HG02623 (cell line): ENCODE measurements around the gene TRIM45.
"Not testable (repeated sequence)": the region's sequence is repeated elsewhere in the genome, so short reads cannot be mapped to it uniquely, and the experiment has no call there.

Experiments used
- ATAC-seq: cut with Tn5 transposase; IDR thresholded peaks from one replicate; pipeline ENCODE4 v1.9.1; 2021; ENCODE audit warnings: moderate library complexity; ENCODE audit not compliant: unreplicated experiment

TRIM45 gene

GRCh38 chr1:117135329-117135728 is 13.8 kb upstream of the TRIM45 start:
- no peak for ATAC-seq

- ATAC-seq: no peak
These were observed 9.0 kb upstream of the TRIM45 start for GRCh38 chr1:117130526-117130925.

- ATAC-seq: no peak
These were observed 7.0 kb upstream of the TRIM45 start for GRCh38 chr1:117128323-117129079.

- no peak for ATAC-seq
These were observed 6.2 kb upstream of the TRIM45 start for GRCh38 chr1:117127795-117128194.

GRCh38 chr1:117124661-117125060 is 3.1 kb upstream of the TRIM45 start:
- ATAC-seq: no peak

GRCh38 chr1:117123274-117123673 is 1.7 kb upstream of the TRIM45 start:
- ATAC-seq: no peak

- no peak for ATAC-seq
These were observed 929 bp upstream of the TRIM45 start for GRCh38 chr1:117122330-117123025.

- peak; percentile 2 for ATAC-seq
These were observed 568 bp downstream of the TRIM45 start for GRCh38 chr1:117120774-117121588.

GRCh38 chr1:117119144-117119543 is 2.4 kb downstream of the TRIM45 start:
- not testable (repeated sequence) for ATAC-seq

- no peak for ATAC-seq
These were observed 3.4 kb downstream of the TRIM45 start for GRCh38 chr1:117118137-117118536.

- no peak for ATAC-seq
These were observed 3.9 kb downstream of the TRIM45 start for GRCh38 chr1:117117697-117118096.

GRCh38 chr1:117116784-117117130 is 4.8 kb downstream of the TRIM45 start:
- ATAC-seq: no peak

- ATAC-seq: no peak
These were observed 5.3 kb downstream of the TRIM45 start for GRCh38 chr1:117116090-117116783.

GRCh38 chr1:117114877-117115276 is 6.7 kb downstream of the TRIM45 start:
- no peak for ATAC-seq

- ATAC-seq: no peak
These were observed 8.3 kb downstream of the TRIM45 start for GRCh38 chr1:117113199-117113598.

GRCh38 chr1:117112047-117112717 is 9.4 kb downstream of the TRIM45 start:
- no peak for ATAC-seq

- no peak for ATAC-seq
These were observed 10.8 kb downstream of the TRIM45 start for GRCh38 chr1:117110774-117111173.

GRCh38 chr1:117107364-117107763 is 14.2 kb downstream of the TRIM45 start:
- no peak for ATAC-seq

- no peak for ATAC-seq
These were observed 15.1 kb downstream of the TRIM45 start for GRCh38 chr1:117106478-117106877.

- ATAC-seq: no peak
These were observed 15.8 kb downstream of the TRIM45 start for GRCh38 chr1:117105722-117106121.

- no peak for ATAC-seq
These were observed 16.6 kb downstream of the TRIM45 start for GRCh38 chr1:117104986-117105385.
